C4-2B (cell line): Measurements from ENCODE around the gene TBXA2R.

Experiments used
- CTCF ChIP-seq: fragments of 450-650 bp; conservative IDR thresholded peaks from 2 replicates; pipeline ENCODE4 v1.5.1; 2017; ENCODE audit warnings: mild to moderate bottlenecking
- ZFX ChIP-seq: fragments of 450-650 bp; IDR thresholded peaks from 2 replicates; pipeline ENCODE4 v1.6.1; 2017

DNA sequence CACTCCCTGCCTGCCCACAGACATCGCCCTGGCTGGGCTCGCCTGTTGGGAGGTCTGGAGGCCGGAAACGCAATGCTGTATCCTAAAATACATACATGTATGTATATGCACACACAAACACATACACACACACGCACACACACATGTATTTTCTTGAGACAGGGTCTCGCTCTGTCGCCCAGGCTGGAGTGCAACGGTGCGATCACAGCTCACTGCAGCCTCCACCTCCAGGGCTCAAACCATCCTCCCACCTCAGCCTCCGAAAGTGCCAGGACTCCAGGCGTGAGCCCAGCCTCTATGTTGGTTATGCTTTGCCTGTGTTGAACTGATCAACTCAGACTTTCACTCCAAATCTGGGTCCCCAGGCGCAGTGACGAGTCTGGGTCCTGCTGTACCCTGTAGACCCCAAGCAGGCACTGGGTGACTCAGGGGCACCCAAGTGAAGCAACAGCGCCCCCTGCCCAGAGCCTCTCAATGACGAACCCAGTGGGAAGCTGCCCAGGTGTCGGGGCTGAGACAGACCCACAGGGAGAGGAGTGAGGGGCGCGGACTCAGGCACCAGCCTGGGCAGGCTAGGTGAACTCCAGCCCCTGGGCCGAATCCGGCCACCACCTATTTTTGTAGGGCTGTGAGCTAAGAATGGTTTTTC is 47.3 kb upstream of the TBXA2R start:
- TF ChIP-seq CTCF = no peak
- TF ChIP-seq ZFX = no peak
